B cell (primary cell): Measurements from ENCODE around the gene NR3C2.

Experiments used
- CTCF ChIP-seq: fragments of 200-600 bp; IDR thresholded peaks from one replicate; pipeline ENCODE4 v1.8.0; 2022; ENCODE audit warnings: antibody characterized with exemption, mild to moderate bottlenecking
- EZH2 ChIP-seq: IDR thresholded peaks from 2 replicates; pipeline ENCODE4 v1.6.1; 2012; ENCODE audit warnings: borderline replicate concordance, low read depth, mild to moderate bottlenecking, moderate library complexity, low read length; ENCODE audit not compliant: insufficient read depth, poor library complexity, severe bottlenecking

- TF ChIP-seq EZH2 (no peak), CTCF (no peak)
Measured at GRCh38 chr4:148434075-148434773, 8.0 kb downstream of the NR3C2 start.
